Neural cell (in vitro differentiated cells): ENCODE results near the gene APOOL. TPM values are rescaled to one million over a fixed set of nuclear protein-coding genes. Genes with fewer than 3 reads are reported as not detected.

Experiments used
- H2AFZ ChIP-seq: fragments of 200-600, 300-800 bp; sonication (generic), shearing (Covaris generic); 2 replicates; pipeline ENCODE4 v1.6.0; 2014; ENCODE audit warnings: low read depth, mild to moderate bottlenecking, antibody characterized with exemption, low read length, moderate library complexity
- H3F3A ChIP-seq: fragments of 200-600 bp; shearing (Covaris generic); 2 replicates; pipeline ENCODE4 v1.6.1; 2016; ENCODE audit warnings: mild to moderate bottlenecking, moderate library complexity, mixed read lengths, antibody characterized with exemption, low read length; ENCODE audit not compliant: insufficient read depth, poor library complexity, severe bottlenecking
- H3K27ac ChIP-seq: fragments of 200-600, 300-800 bp; sonication (generic), shearing (Covaris generic); 2 replicates; pipeline ENCODE4 v1.5.1; 2014; ENCODE audit warnings: mild to moderate bottlenecking, low read length, moderate library complexity
- H3K27me3 ChIP-seq: fragments of 300-800, 200-600 bp; sonication (generic), shearing (Covaris generic); 2 replicates; pipeline ENCODE4 v1.6.0; 2014; ENCODE audit warnings: mild to moderate bottlenecking, low read depth, low read length, moderate library complexity; ENCODE audit not compliant: insufficient read depth
- H3K36me3 ChIP-seq: fragments of 300-800, 200-600 bp; sonication (generic), shearing (Covaris generic); 2 replicates; pipeline ENCODE4 v1.5.1; 2014; ENCODE audit warnings: mild to moderate bottlenecking, antibody characterized with exemption, low read length, moderate library complexity; ENCODE audit not compliant: insufficient read depth
- H3K4me2 ChIP-seq: fragments of 300-800, 200-600 bp; sonication (generic), shearing (Covaris generic); 2 replicates; pipeline ENCODE4 v1.6.0; 2014; ENCODE audit warnings: mild to moderate bottlenecking, low read length
- H3K4me3 ChIP-seq: fragments of 300-800, 200-600 bp; sonication (generic), shearing (Covaris generic); 2 replicates; pipeline ENCODE4 v1.5.1; 2014; ENCODE audit warnings: mild to moderate bottlenecking, low read length, moderate library complexity
- H3K79me2 ChIP-seq: fragments of 200-600 bp; shearing (Covaris generic); replicated peaks from 2 replicates; pipeline ENCODE4 v1.6.0; 2014; ENCODE audit warnings: mild to moderate bottlenecking, low read length, moderate library complexity; ENCODE audit not compliant: insufficient read depth
- H3K9ac ChIP-seq: fragments of 300-800, 200-600 bp; sonication (generic), shearing (Covaris generic); 2 replicates; pipeline ENCODE4 v1.6.1; 2016; ENCODE audit warnings: mild to moderate bottlenecking, low read length, mixed read lengths
- H3K9me2 ChIP-seq: fragments of 200-600 bp; shearing (Covaris generic); 2 replicates; pipeline ENCODE4 v1.6.1; 2016; ENCODE audit warnings: mild to moderate bottlenecking, low read length, mixed read lengths; ENCODE audit not compliant: insufficient read depth
- H3K9me3 ChIP-seq: fragments of 200-600, 300-800 bp; sonication (generic), shearing (Covaris generic); 2 replicates; pipeline ENCODE4 v1.6.1; 2016; ENCODE audit warnings: mild to moderate bottlenecking, mixed run types, low read length, moderate library complexity, mixed read lengths
- H4K20me1 ChIP-seq: fragments of 200-600 bp; shearing (Covaris generic); 2 replicates; pipeline ENCODE4 v1.6.1; 2016; ENCODE audit warnings: mild to moderate bottlenecking, mixed run types; ENCODE audit not compliant: insufficient read depth
- EP300 ChIP-seq: fragments of 450-650 bp; conservative IDR thresholded peaks from 2 replicates; pipeline ENCODE4 v1.6.1; 2014; ENCODE audit warnings: antibody characterized with exemption, mild to moderate bottlenecking, moderate library complexity; ENCODE audit not compliant: poor library complexity, severe bottlenecking
- EZH2 ChIP-seq: fragments of 200-600, 300-800 bp; shearing (Covaris generic), sonication (generic); IDR thresholded peaks from 2 replicates; pipeline ENCODE4 v1.6.1; 2014; ENCODE audit warnings: antibody characterized with exemption, low read length, borderline replicate concordance, mild to moderate bottlenecking; ENCODE audit not compliant: insufficient read depth, poor library complexity, severe bottlenecking
- MXI1 ChIP-seq: fragments of 450-650 bp; conservative IDR thresholded peaks from 2 replicates; pipeline ENCODE4 v1.6.1; 2014; ENCODE audit warnings: antibody characterized with exemption, mild to moderate bottlenecking; ENCODE audit not compliant: poor library complexity, severe bottlenecking
- POLR2AphosphoS5 ChIP-seq: IDR thresholded peaks from 2 replicates; pipeline ENCODE4 v1.6.1; 2012
- RAD21 ChIP-seq: fragments of 450-650 bp; conservative IDR thresholded peaks from 2 replicates; pipeline ENCODE4 v1.6.1; 2014; ENCODE audit warnings: antibody characterized with exemption, mild to moderate bottlenecking, moderate library complexity
- SMC3 ChIP-seq: fragments of 450-650 bp; conservative IDR thresholded peaks from 2 replicates; pipeline ENCODE4 v1.6.1; 2014; ENCODE audit warnings: antibody characterized with exemption, mild to moderate bottlenecking, moderate library complexity; ENCODE audit not compliant: poor library complexity
- TAF1 ChIP-seq: IDR thresholded peaks from 2 replicates; pipeline ENCODE4 v1.6.1; 2012; ENCODE audit warnings: low read depth
- polyA plus RNA-seq: library from polyadenylated mRNA; depleted of rRNA; stranded (reverse); fragments of >200 nt; gene quantifications from 2 replicates; pipeline ENCODE4 v1.2.3, GENCODE V29; 2014
- TF ChIP-seq, protein P1 (sequence below): IDR thresholded peaks from 2 replicates; pipeline ENCODE4 v1.6.1; 2012; ENCODE audit warnings: borderline replicate concordance
- TF ChIP-seq, protein P2 (sequence below): fragments of 450-650 bp; IDR thresholded peaks from 2 replicates; pipeline ENCODE4 v1.5.1; 2014; ENCODE audit warnings: antibody characterized with exemption, mild to moderate bottlenecking, moderate library complexity; ENCODE audit not compliant: poor library complexity, severe bottlenecking

The APOOL gene
- polyA plus RNA-seq, 1 donor from 2014 or later = 3.6 TPM

DNA sequence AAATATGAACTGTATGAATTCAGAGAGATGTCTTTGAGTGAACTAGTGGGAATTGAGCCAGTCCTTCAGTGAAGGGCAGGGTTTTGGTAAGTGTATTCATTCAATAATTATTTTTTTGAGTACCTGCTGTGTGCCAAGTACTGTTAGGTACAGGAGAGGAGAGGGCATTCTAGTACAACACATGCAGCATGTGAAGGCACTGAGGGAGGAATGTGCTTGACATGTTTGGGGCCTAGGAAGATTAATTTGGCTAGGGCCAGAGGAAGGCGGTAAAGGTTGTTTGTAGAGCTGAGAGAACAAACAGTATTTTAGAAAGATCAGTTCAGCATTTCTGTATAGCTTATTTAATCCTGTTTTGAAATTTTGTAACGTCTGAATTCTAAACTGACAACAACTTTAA is 27.8 kb downstream of the APOOL start:
- Histone ChIP-seq H2AFZ (no peak overlapping the region), H3K9me2 (no peaks in the 10 kb centered on the region), H3K27me3 (no peaks in the 10 kb centered on the region), H3K27ac (no peak overlapping the region), H4K20me1 (no peaks in the 10 kb centered on the region), H3K79me2 (no peaks in the 10 kb centered on the region), H3K36me3 (no peaks in the 10 kb centered on the region), H3K4me3 (no peak overlapping the region), H3K4me2 (no peak overlapping the region), H3K9me3 (no peaks in the 10 kb centered on the region), H3K9ac (no peak overlapping the region), H3F3A (no peaks in the 10 kb centered on the region)
- TF ChIP-seq EZH2 = no peak
- TF ChIP-seq EP300 = no peak
- TF ChIP-seq RAD21 = no peak
- no peak for TF ChIP-seq SMC3
- TF ChIP-seq MXI1 = no peak
- no peak for TF ChIP-seq TAF1
- TF ChIP-seq, protein P1, sequence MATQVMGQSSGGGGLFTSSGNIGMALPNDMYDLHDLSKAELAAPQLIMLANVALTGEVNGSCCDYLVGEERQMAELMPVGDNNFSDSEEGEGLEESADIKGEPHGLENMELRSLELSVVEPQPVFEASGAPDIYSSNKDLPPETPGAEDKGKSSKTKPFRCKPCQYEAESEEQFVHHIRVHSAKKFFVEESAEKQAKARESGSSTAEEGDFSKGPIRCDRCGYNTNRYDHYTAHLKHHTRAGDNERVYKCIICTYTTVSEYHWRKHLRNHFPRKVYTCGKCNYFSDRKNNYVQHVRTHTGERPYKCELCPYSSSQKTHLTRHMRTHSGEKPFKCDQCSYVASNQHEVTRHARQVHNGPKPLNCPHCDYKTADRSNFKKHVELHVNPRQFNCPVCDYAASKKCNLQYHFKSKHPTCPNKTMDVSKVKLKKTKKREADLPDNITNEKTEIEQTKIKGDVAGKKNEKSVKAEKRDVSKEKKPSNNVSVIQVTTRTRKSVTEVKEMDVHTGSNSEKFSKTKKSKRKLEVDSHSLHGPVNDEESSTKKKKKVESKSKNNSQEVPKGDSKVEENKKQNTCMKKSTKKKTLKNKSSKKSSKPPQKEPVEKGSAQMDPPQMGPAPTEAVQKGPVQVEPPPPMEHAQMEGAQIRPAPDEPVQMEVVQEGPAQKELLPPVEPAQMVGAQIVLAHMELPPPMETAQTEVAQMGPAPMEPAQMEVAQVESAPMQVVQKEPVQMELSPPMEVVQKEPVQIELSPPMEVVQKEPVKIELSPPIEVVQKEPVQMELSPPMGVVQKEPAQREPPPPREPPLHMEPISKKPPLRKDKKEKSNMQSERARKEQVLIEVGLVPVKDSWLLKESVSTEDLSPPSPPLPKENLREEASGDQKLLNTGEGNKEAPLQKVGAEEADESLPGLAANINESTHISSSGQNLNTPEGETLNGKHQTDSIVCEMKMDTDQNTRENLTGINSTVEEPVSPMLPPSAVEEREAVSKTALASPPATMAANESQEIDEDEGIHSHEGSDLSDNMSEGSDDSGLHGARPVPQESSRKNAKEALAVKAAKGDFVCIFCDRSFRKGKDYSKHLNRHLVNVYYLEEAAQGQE = no peak
- TF ChIP-seq POLR2AphosphoS5 = no peak
- TF ChIP-seq, protein P2, sequence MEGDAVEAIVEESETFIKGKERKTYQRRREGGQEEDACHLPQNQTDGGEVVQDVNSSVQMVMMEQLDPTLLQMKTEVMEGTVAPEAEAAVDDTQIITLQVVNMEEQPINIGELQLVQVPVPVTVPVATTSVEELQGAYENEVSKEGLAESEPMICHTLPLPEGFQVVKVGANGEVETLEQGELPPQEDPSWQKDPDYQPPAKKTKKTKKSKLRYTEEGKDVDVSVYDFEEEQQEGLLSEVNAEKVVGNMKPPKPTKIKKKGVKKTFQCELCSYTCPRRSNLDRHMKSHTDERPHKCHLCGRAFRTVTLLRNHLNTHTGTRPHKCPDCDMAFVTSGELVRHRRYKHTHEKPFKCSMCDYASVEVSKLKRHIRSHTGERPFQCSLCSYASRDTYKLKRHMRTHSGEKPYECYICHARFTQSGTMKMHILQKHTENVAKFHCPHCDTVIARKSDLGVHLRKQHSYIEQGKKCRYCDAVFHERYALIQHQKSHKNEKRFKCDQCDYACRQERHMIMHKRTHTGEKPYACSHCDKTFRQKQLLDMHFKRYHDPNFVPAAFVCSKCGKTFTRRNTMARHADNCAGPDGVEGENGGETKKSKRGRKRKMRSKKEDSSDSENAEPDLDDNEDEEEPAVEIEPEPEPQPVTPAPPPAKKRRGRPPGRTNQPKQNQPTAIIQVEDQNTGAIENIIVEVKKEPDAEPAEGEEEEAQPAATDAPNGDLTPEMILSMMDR = no peak

DNA sequence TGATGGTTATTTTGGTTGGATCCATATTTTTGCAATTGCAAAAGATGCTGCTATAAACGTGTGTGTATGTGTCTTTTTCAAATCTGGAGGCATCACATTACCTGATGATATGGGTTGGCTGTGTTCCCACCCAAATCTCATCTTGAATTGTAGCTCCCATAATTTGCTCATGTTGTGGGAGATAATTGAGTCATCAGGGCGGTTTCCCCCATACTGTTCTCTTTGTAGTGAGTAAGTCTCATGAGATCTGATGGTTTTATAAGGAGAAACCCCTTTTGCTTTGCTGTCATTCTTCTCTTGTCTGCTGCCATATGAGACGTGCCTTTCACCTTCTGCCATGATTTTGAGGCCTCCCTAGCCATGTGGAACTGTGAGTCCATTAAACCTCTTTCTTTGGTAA is 33.4 kb downstream of the APOOL start:
- Histone ChIP-seq H3K9me3 (no peaks in the 10 kb centered on the region), H4K20me1 (no peaks in the 10 kb centered on the region), H2AFZ (no peak overlapping the region), H3K27ac (no peak overlapping the region), H3K9ac (no peak overlapping the region), H3K79me2 (no peaks in the 10 kb centered on the region), H3K4me3 (no peak overlapping the region), H3K36me3 (no peaks in the 10 kb centered on the region), H3K4me2 (no peak overlapping the region), H3F3A (no peaks in the 10 kb centered on the region), H3K27me3 (no peaks in the 10 kb centered on the region), H3K9me2 (no peaks in the 10 kb centered on the region)
- TF ChIP-seq RAD21 (no peak), POLR2AphosphoS5 (no peak), EP300 (no peak), MXI1 (no peak), EZH2 (no peak), SMC3 (no peak), TAF1 (no peak)
- TF ChIP-seq, protein P1 = no peak
- TF ChIP-seq, protein P2 = no peak
